Measurements from ENCODE around the gene GRIK5. TPM values are rescaled to one million over a fixed set of nuclear protein-coding genes. Genes with fewer than 3 reads are reported as not detected.
A peak's percentile ranks its signal among the peaks of the same experiment; 100 is the strongest.
"Not testable (repeated sequence)": the region's sequence is repeated elsewhere in the genome, so short reads cannot be mapped to it uniquely, and the experiment has no call there.

GRIK5 gene
- polyA plus RNA-seq, 1 experiment = 0.06 TPM

- Histone ChIP-seq H3K36me3 (ENCODE audit: control insufficient read depth, insufficient read depth, low read length) (no peaks in the 10 kb centered on the region), H3K27me3 (ENCODE audit: control insufficient read depth, insufficient read depth, low read length) (peaks cover 29% of the 10 kb centered on the region), H3K4me3 (ENCODE audit: low read depth, low read length) (no peak overlapping the region)
- DNase-seq (ENCODE audit: low read depth) = no peak
- CTCF ChIA-PET = interaction anchor here (3.3 kb wide), 1 partner anchor 40 kb away, joined by 16 read pairs; no protein-coding TSS in a partner anchor
- POLR2A ChIA-PET = no interaction called here
- TF ChIP-seq, protein P1, sequence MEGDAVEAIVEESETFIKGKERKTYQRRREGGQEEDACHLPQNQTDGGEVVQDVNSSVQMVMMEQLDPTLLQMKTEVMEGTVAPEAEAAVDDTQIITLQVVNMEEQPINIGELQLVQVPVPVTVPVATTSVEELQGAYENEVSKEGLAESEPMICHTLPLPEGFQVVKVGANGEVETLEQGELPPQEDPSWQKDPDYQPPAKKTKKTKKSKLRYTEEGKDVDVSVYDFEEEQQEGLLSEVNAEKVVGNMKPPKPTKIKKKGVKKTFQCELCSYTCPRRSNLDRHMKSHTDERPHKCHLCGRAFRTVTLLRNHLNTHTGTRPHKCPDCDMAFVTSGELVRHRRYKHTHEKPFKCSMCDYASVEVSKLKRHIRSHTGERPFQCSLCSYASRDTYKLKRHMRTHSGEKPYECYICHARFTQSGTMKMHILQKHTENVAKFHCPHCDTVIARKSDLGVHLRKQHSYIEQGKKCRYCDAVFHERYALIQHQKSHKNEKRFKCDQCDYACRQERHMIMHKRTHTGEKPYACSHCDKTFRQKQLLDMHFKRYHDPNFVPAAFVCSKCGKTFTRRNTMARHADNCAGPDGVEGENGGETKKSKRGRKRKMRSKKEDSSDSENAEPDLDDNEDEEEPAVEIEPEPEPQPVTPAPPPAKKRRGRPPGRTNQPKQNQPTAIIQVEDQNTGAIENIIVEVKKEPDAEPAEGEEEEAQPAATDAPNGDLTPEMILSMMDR (IDR thresholded peaks at IDR 0.05; ENCODE audit: insufficient read depth, low read depth, low read length) = no peak
Measured at GRCh38 chr19:41994521-41994971, 75.5 kb downstream of the GRIK5 start.

DNA sequence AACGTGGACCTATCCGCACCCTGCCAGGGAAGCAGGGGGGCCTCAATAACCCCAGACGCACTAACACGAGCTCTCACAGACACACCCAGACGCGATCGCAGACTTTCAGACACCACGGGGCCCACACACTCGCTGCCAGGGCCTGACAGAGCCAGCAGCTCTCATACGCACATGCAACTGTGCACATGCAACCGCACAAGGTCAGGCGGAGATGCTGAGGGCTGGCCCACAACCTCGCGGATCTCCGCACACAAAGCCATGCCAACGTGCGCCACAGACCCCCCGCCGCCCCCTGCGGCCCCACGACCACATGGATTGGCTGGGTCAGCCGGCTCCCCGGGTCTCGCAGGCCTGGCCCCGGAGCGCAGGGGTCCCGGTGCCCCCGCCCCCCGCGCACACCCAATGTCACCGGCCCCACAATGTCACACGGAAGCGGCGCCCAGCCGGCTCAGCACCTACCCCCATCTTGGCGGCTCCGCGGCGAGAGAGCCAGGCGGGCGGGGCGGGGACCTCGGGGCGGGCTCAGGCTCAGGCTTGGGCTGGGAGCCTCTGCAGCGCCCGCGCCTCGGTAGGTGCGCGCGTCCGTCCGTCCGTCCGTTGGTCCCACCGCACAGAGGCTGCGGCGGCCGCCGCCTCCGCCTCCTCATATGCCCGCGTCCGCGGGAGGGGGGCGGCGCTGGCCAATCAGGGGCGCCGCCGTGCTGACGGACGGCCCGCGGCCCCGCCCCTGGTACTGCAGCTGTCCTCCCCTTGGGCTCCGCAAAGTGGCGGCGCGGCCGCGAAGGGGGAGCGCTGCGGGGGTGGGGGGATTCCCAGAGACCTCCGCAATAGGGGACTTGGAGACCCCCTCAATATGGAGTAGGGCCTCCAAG is 76.2 kb downstream of the GRIK5 start, which contains the start of gene ATP1A3:
Gene ATP1A3 (minus strand): TSS at position 619 of the 872 bp plus-strand sequence. CDS start 154 bp downstream, at position 465.
- DNase-seq (ENCODE audit: low read depth) = no peak
- Histone ChIP-seq H3K36me3 (ENCODE audit: control insufficient read depth, insufficient read depth, low read length) (no peaks in the 10 kb centered on the region), H3K4me3 (ENCODE audit: low read depth, low read length) (peak within 1 kb of the TSS; percentile 37), H3K27me3 (ENCODE audit: control insufficient read depth, insufficient read depth, low read length) (peaks cover 23% of the 10 kb centered on the region)
- CTCF ChIA-PET = interaction anchor here (0.8 to 3.3 kb wide), 2 partner anchors 29 to 41 kb away, joined by 7 to 16 read pairs; no protein-coding TSS in a partner anchor
- TF ChIP-seq, protein P1 (IDR thresholded peaks at IDR 0.05; ENCODE audit: insufficient read depth, low read depth, low read length) = no peak
- POLR2A ChIA-PET = no interaction called here

- POLR2A ChIA-PET; H3K36me3 ChIP-seq (ENCODE audit: control insufficient read depth, insufficient read depth, low read length); DNase-seq (ENCODE audit: low read depth); H3K4me3 ChIP-seq (ENCODE audit: low read depth, low read length): not testable (repeated sequence)
- H3K27me3 ChIP-seq (ENCODE audit: control insufficient read depth, insufficient read depth, low read length) = peaks cover 14% of the 10 kb centered on the region
- CTCF ChIA-PET = interaction anchor here (1.2 kb wide), 1 partner anchor 43 kb away, joined by 3 read pairs; no protein-coding TSS in a partner anchor
Measured at GRCh38 chr19:41991925-41992569, 78.0 kb downstream of the GRIK5 start.

GRCh38 chr19:41991025-41991424 is 79.0 kb downstream of the GRIK5 start:
- H3K36me3 ChIP-seq (ENCODE audit: control insufficient read depth, insufficient read depth, low read length) = no peaks in the 10 kb centered on the region
- no peak for DNase-seq (ENCODE audit: low read depth)
- CTCF ChIA-PET = interaction anchor here (1.2 kb wide), 1 partner anchor 44 kb away, joined by 3 read pairs; no protein-coding TSS in a partner anchor
- POLR2A ChIA-PET = interaction anchor here (0.6 kb wide), 1 partner anchor 169 kb away, joined by 6 read pairs; no protein-coding TSS in a partner anchor
- H3K4me3 ChIP-seq (ENCODE audit: low read depth, low read length) = no peak overlapping the region
- TF ChIP-seq, protein P1 (IDR thresholded peaks at IDR 0.05; ENCODE audit: insufficient read depth, low read depth, low read length) = no peak
- peaks cover 12% of the 10 kb centered on the region for H3K27me3 ChIP-seq (ENCODE audit: control insufficient read depth, insufficient read depth, low read length)

GRCh38 chr19:41990615-41991014 is 79.4 kb downstream of the GRIK5 start:
- Histone ChIP-seq H3K27me3 (ENCODE audit: control insufficient read depth, insufficient read depth, low read length) (peaks cover 10% of the 10 kb centered on the region), H3K4me3 (ENCODE audit: low read depth, low read length) (no peak overlapping the region), H3K36me3 (ENCODE audit: control insufficient read depth, insufficient read depth, low read length) (no peaks in the 10 kb centered on the region)
- TF ChIP-seq, protein P1 (IDR thresholded peaks at IDR 0.05; ENCODE audit: insufficient read depth, low read depth, low read length) = no peak
- no peak for DNase-seq (ENCODE audit: low read depth)
- ChIA-PET CTCF (interaction anchor here (1.2 kb wide), 1 partner anchor 44 kb away, joined by 3 read pairs; no protein-coding TSS in a partner anchor), POLR2A (interaction anchor here (0.6 kb wide), 1 partner anchor 169 kb away, joined by 6 read pairs; no protein-coding TSS in a partner anchor)

Measured in BJ (cell line).